ENCODE data around the gene PRKAA1.

The PRKAA1 gene

GRCh38 chr5:40798012-40798800 is at the start of gene PRKAA1:
TSS of gene PRKAA1 (minus strand) at chr5:40798374. CDS start at chr5:40798189, 185 bp downstream.
- H3K36me3 ChIP-seq = peaks cover 15% of the 10 kb centered on the region; the same call in 1 of the 2 replicates
- H3K4me2 ChIP-seq = peak within 1 kb of the TSS; percentile 72
- peak within 1 kb of the TSS; percentile 92 for H3K27ac ChIP-seq
- no peaks in the 10 kb centered on the region for H3K27me3 ChIP-seq
- H3K9me3 ChIP-seq = no peaks in the 10 kb centered on the region
- H4K20me1 ChIP-seq = peaks cover 35% of the 10 kb centered on the region
- peak within 1 kb of the TSS; percentile 92 for H3K9ac ChIP-seq
- H3K4me1 ChIP-seq = peaks cover 27% of the 10 kb centered on the region
- H3K4me3 ChIP-seq = peak within 1 kb of the TSS; percentile 83
- TF ChIP-seq Cebpa-rat (IDR thresholded peaks at IDR 0.05) = no peak

GRCh38 chr5:40847525-40847924 is 49.4 kb upstream of the PRKAA1 start:
- H3K4me2 ChIP-seq = no peak overlapping the region
- H3K4me3 ChIP-seq = no peak overlapping the region

DNA sequence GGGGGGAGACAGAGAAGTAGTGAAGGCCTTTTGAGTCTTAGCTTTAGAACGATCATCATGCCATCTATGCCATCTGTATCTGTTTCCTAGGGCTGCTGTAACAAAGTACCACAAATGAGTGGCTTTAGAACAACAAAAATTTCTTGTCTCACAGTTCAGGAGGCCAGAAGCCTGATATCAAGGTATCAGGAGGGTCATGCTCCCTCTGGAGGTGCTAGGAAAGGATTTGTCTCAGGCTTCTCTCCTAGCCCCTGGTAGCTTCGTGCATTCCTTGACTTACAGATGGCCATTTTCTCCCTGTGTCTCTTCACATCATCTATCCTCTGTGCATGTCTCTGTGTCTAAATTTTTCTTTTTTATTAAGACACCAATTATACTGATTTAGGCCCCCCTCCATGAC is 48.2 kb upstream of the PRKAA1 start:
- no peak overlapping the region for H3K4me2 ChIP-seq
- H3K27ac ChIP-seq = no peak overlapping the region
- H4K20me1 ChIP-seq = no peaks in the 10 kb centered on the region
- no peaks in the 10 kb centered on the region for H3K9me3 ChIP-seq
- no peaks in the 10 kb centered on the region for H3K4me1 ChIP-seq
- peaks cover 7% of the 10 kb centered on the region; the same call in 1 of the 2 replicates for H3K27me3 ChIP-seq
- no peaks in the 10 kb centered on the region for H3K36me3 ChIP-seq
- no peak overlapping the region for H3K4me3 ChIP-seq
- H3K9ac ChIP-seq = no peak overlapping the region
- no peak for TF ChIP-seq Cebpa-rat (IDR thresholded peaks at IDR 0.05)

More at GRCh38 chr5:40847525-40847924, 49.4 kb upstream of the PRKAA1 start:
- Histone ChIP-seq H3K9me3 (no peaks in the 10 kb centered on the region), H3K36me3 (no peaks in the 10 kb centered on the region), H3K4me1 (no peaks in the 10 kb centered on the region), H3K27ac (no peak overlapping the region), H4K20me1 (no peaks in the 10 kb centered on the region), H3K9ac (no peak overlapping the region), H3K27me3 (no peaks in the 10 kb centered on the region)
- TF ChIP-seq Cebpa-rat (IDR thresholded peaks at IDR 0.05) = no peak

DNA sequence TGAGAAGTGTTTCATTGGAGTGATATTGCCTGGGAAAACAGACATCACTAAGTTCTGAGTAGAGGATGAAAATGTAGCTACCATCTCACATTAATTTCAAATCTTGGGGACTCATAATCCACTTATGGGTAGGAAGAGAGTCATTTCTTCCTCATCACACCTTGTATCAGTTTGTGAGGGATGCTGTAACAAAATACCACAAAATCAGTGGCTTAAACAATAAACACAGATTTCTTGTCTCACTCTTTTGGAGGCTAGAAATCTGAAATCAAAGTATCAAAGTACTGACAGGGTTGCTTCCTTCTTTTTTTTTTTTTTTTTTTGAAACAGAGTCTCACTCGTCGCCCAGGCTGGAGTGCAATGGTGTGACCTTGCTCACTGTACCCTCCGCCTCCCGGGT is 46.4 kb upstream of the PRKAA1 start:
- peaks cover 9% of the 10 kb centered on the region; the same call in 1 of the 2 replicates for H3K27me3 ChIP-seq
- H3K4me1 ChIP-seq = no peaks in the 10 kb centered on the region
- H3K27ac ChIP-seq = no peak overlapping the region
- H3K9me3 ChIP-seq = no peaks in the 10 kb centered on the region
- H4K20me1 ChIP-seq = no peaks in the 10 kb centered on the region
- no peak overlapping the region for H3K4me2 ChIP-seq
- no peak for TF ChIP-seq Cebpa-rat (IDR thresholded peaks at IDR 0.05)
- H3K36me3 ChIP-seq = no peaks in the 10 kb centered on the region
- H3K4me3 ChIP-seq = no peak overlapping the region
- no peak overlapping the region for H3K9ac ChIP-seq

DNA sequence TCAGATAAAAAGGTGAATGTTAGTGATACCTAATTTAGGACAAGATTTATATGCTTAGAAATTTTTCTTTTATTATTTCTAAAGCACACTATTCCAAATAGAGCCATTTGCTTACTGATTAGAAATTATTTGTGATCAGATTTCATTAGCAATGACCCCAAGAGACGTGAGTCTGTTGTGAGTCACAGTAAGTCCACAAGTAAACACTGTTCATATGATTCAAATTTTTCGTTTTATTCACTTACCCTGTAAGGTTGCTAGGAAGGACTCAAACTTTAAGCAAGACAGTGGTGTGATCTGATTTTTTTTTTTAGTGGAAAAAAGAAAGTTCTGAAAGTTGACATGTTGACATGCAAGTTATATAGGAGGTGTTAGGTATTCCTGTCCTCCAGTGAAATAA is 44.2 kb upstream of the PRKAA1 start:
- H3K4me2 ChIP-seq = no peak overlapping the region
- no peaks in the 10 kb centered on the region for H3K4me1 ChIP-seq
- no peaks in the 10 kb centered on the region for H4K20me1 ChIP-seq
- no peak for TF ChIP-seq Cebpa-rat (IDR thresholded peaks at IDR 0.05)
- no peaks in the 10 kb centered on the region for H3K9me3 ChIP-seq
- no peaks in the 10 kb centered on the region for H3K36me3 ChIP-seq
- peaks cover 9% of the 10 kb centered on the region; the same call in 1 of the 2 replicates for H3K27me3 ChIP-seq
- no peak overlapping the region for H3K4me3 ChIP-seq
- no peak overlapping the region for H3K27ac ChIP-seq
- H3K9ac ChIP-seq = no peak overlapping the region

- H3K9me3 ChIP-seq = no peaks in the 10 kb centered on the region
- H4K20me1 ChIP-seq = no peaks in the 10 kb centered on the region
- TF ChIP-seq Cebpa-rat (IDR thresholded peaks at IDR 0.05) = no peak
- H3K27me3 ChIP-seq = peaks cover 9% of the 10 kb centered on the region; the same call in 1 of the 2 replicates
- no peak within 1 kb of the TSS for H3K9ac ChIP-seq
- peak within 1 kb of the TSS; percentile 30 for H3K4me2 ChIP-seq
- H3K36me3 ChIP-seq = no peaks in the 10 kb centered on the region
- no peak within 1 kb of the TSS for H3K4me3 ChIP-seq
- H3K4me1 ChIP-seq = no peaks in the 10 kb centered on the region
- H3K27ac ChIP-seq = no peak within 1 kb of the TSS
Observed at GRCh38 chr5:40841068-40841805, 43.1 kb upstream of the PRKAA1 start, which contains the start of gene CARD6. TSS of gene CARD6 (plus strand) at chr5:40841367. CDS start at chr5:40841383, 16 bp downstream.

DNA sequence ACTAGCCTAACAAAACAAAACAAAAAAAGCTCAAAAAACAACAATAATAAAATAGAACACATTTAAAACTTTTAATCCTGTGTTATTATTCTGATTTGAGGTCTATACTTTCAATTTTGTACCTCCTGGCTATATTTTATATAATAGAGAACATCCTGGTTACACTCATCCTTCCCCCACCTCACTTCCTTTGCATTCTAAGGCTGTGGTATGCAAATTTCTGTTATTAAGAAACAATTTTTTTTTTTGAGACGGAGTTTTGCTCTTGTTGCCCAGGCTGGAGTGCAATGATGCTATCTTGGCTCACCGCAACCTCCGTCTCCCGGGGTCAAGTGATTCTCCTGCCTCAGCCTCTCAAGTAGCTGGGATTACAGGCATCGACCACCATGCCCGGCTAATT is 39.9 kb upstream of the PRKAA1 start:
- Histone ChIP-seq H3K36me3 (peaks cover 13% of the 10 kb centered on the region), H3K4me1 (peaks cover 17% of the 10 kb centered on the region), H3K4me2 (no peak overlapping the region), H4K20me1 (peaks cover 11% of the 10 kb centered on the region), H3K9ac (no peak overlapping the region), H3K27me3 (peaks cover 9% of the 10 kb centered on the region; the same call in 1 of the 2 replicates), H3K9me3 (no peaks in the 10 kb centered on the region), H3K4me3 (no peak overlapping the region), H3K27ac (no peak overlapping the region)
- TF ChIP-seq Cebpa-rat (IDR thresholded peaks at IDR 0.05) = no peak

GRCh38 chr5:40834849-40835787 is 36.9 kb upstream of the PRKAA1 start, which contains the start of gene RPL37:
TSS of gene RPL37 (minus strand) at chr5:40835222. CDS start at chr5:40835185, 37 bp downstream.
- peak within 1 kb of the TSS; percentile 99 for H3K27ac ChIP-seq
- H3K4me1 ChIP-seq = peaks cover 32% of the 10 kb centered on the region
- H3K4me3 ChIP-seq = peak within 1 kb of the TSS; percentile 96
- TF ChIP-seq Cebpa-rat (IDR thresholded peaks at IDR 0.05) = no peak
- H4K20me1 ChIP-seq = peaks cover 41% of the 10 kb centered on the region
- H3K9ac ChIP-seq = peak within 1 kb of the TSS; percentile 99
- H3K27me3 ChIP-seq = no peaks in the 10 kb centered on the region
- H3K4me2 ChIP-seq = peak within 1 kb of the TSS; percentile 93
- no peaks in the 10 kb centered on the region for H3K9me3 ChIP-seq
- peaks cover 43% of the 10 kb centered on the region for H3K36me3 ChIP-seq

- H3K36me3 ChIP-seq = peaks cover 50% of the 10 kb centered on the region
- H3K27me3 ChIP-seq = no peaks in the 10 kb centered on the region
- no peak for TF ChIP-seq Cebpa-rat (IDR thresholded peaks at IDR 0.05)
- H4K20me1 ChIP-seq = peaks cover 48% of the 10 kb centered on the region
- H3K9ac ChIP-seq = peak overlapping the region; percentile 99
- H3K9me3 ChIP-seq = no peaks in the 10 kb centered on the region
- H3K4me3 ChIP-seq = peak overlapping the region; percentile 96
- peak overlapping the region; percentile 93 for H3K4me2 ChIP-seq
- H3K4me1 ChIP-seq = peaks cover 32% of the 10 kb centered on the region
- peak overlapping the region; percentile 99 for H3K27ac ChIP-seq
Observed at GRCh38 chr5:40834391-40834848, 36.2 kb upstream of the PRKAA1 start.
